ENCODE results near the gene EPS15.

Gene EPS15

DNA sequence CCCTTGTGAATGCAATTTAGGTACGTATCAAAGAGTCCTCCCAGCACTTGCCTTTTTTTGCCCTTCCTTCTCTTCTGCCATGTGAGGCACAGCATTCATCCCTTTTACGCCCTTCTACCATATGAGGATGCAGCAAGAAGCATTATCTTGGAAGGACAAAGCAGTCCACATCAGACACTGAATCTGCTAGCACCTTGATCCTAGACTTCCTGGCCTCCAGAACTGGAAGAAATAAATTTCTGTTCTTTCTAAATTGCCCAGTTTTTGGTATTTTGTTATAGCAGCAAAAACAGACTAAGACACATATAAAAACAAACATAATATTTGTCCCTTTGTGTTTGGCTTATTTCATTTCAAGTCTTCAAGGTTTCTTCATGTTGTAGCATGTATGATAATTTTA is 20.1 kb downstream of the EPS15 start:
- CTCF ChIA-PET = no interaction called here
- peaks cover 6 to 8% of the 10 kb centered on the region in 2 experiments; a peak in 2 of 3 replicates for H3K36me3 ChIP-seq (ENCODE audit: control insufficient read depth in 2 of 2, insufficient read depth in 1 of 2, low read length in 2 of 2)
- no peaks in the 10 kb centered on the region for H3K9me3 ChIP-seq (ENCODE audit: control insufficient read depth, insufficient read depth, low read depth, low read length)
- peaks cover 3% of the 10 kb centered on the region; the same call in 1 of the 2 replicates for H3K4me1 ChIP-seq (ENCODE audit: control insufficient read depth, insufficient read depth, low read length)
- POLR2A ChIA-PET = no interaction called here
- no peak for TF ChIP-seq MZF1 (tag by site-specific recombination; IDR thresholded peaks at IDR 0.05; ENCODE audit: borderline replicate concordance)
- no peak for TF ChIP-seq ZNF624 (tag by site-specific recombination; IDR thresholded peaks at IDR 0.05)
- no peak for TF ChIP-seq GFI1B (tag by site-specific recombination; IDR thresholded peaks at IDR 0.05)
- TF ChIP-seq ZNF404 (tag by site-specific recombination; IDR thresholded peaks at IDR 0.05) = no peak
- no peak for TF ChIP-seq TCF7L2 (IDR thresholded peaks at IDR 0.05; ENCODE audit: borderline replicate concordance, low read depth, low read length)
- TF ChIP-seq KLF9 (tag by site-specific recombination; IDR thresholded peaks at IDR 0.05; ENCODE audit: low read depth) = no peak
- TF ChIP-seq, protein P1, sequence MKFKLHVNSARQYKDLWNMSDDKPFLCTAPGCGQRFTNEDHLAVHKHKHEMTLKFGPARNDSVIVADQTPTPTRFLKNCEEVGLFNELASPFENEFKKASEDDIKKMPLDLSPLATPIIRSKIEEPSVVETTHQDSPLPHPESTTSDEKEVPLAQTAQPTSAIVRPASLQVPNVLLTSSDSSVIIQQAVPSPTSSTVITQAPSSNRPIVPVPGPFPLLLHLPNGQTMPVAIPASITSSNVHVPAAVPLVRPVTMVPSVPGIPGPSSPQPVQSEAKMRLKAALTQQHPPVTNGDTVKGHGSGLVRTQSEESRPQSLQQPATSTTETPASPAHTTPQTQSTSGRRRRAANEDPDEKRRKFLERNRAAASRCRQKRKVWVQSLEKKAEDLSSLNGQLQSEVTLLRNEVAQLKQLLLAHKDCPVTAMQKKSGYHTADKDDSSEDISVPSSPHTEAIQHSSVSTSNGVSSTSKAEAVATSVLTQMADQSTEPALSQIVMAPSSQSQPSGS (tag by site-specific recombination; IDR thresholded peaks at IDR 0.05; ENCODE audit: low read depth) = no peak
- no peak for TF ChIP-seq SALL2 (tag by site-specific recombination; IDR thresholded peaks at IDR 0.05; ENCODE audit: borderline replicate concordance)
- no peak for TF ChIP-seq ZNF16 (tag by site-specific recombination; IDR thresholded peaks at IDR 0.05; ENCODE audit: low read depth)
- no peak for TF ChIP-seq REPIN1 (tag by site-specific recombination; IDR thresholded peaks at IDR 0.05; ENCODE audit: low read depth)
- TF ChIP-seq ZNF701 (tag by site-specific recombination; IDR thresholded peaks at IDR 0.05) = no peak
- TF ChIP-seq ZNF335 (tag by site-specific recombination; conservative IDR thresholded peaks at IDR 0.05) = no peak
- H3K4me3 ChIP-seq (ENCODE audit: low read depth, low read length) = no peak overlapping the region
- H3K27ac ChIP-seq (ENCODE audit: extremely low read depth, low read depth, low read length) = no peak overlapping the region

DNA sequence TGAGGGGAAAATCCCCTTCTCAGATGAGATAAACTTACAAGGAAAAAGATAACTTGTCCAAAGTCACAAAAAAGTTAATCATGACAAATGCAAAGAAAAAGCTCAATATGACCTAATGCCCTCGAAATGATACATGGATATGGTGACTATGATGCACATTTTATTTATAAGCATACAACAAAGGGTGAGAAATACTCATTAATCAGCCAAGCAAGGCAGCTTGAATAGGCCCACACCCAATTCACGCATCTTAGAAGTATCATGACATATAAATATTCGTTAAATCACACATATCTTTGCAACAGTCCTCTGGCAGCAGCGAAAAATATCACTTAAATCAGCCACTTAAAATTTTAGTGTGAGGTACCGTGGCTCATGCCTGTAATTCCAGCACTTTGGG is 21.7 kb downstream of the EPS15 start:
- H3K4me1 ChIP-seq (ENCODE audit: control insufficient read depth, insufficient read depth, low read length) = peaks cover 3% of the 10 kb centered on the region; the same call in 1 of the 2 replicates
- H3K36me3 ChIP-seq (ENCODE audit: control insufficient read depth in 2 of 2, insufficient read depth in 1 of 2, low read length in 2 of 2) = peaks cover 0 to 3% of the 10 kb centered on the region in 2 experiments; a peak in 2 of 3 replicates
- POLR2A ChIA-PET = no interaction called here
- TF ChIP-seq ZNF391 (tag by site-specific recombination; IDR thresholded peaks at IDR 0.05; ENCODE audit: borderline replicate concordance, low read depth) = no peak
- TF ChIP-seq ZNF561 (tag by site-specific recombination; IDR thresholded peaks at IDR 0.05; ENCODE audit: borderline replicate concordance) = no peak
- TF ChIP-seq, protein P2, sequence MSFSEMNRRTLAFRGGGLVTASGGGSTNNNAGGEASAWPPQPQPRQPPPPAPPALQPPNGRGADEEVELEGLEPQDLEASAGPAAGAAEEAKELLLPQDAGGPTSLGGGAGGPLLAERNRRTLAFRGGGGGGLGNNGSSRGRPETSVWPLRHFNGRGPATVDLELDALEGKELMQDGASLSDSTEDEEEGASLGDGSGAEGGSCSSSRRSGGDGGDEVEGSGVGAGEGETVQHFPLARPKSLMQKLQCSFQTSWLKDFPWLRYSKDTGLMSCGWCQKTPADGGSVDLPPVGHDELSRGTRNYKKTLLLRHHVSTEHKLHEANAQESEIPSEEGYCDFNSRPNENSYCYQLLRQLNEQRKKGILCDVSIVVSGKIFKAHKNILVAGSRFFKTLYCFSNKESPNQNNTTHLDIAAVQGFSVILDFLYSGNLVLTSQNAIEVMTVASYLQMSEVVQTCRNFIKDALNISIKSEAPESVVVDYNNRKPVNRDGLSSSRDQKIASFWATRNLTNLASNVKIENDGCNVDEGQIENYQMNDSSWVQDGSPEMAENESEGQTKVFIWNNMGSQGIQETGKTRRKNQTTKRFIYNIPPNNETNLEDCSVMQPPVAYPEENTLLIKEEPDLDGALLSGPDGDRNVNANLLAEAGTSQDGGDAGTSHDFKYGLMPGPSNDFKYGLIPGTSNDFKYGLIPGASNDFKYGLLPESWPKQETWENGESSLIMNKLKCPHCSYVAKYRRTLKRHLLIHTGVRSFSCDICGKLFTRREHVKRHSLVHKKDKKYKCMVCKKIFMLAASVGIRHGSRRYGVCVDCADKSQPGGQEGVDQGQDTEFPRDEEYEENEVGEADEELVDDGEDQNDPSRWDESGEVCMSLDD (tag by site-specific recombination; IDR thresholded peaks at IDR 0.05) = no peak
- TF ChIP-seq ZNF184 (tag by site-specific recombination; IDR thresholded peaks at IDR 0.05) = no peak
- TF ChIP-seq, protein P3, sequence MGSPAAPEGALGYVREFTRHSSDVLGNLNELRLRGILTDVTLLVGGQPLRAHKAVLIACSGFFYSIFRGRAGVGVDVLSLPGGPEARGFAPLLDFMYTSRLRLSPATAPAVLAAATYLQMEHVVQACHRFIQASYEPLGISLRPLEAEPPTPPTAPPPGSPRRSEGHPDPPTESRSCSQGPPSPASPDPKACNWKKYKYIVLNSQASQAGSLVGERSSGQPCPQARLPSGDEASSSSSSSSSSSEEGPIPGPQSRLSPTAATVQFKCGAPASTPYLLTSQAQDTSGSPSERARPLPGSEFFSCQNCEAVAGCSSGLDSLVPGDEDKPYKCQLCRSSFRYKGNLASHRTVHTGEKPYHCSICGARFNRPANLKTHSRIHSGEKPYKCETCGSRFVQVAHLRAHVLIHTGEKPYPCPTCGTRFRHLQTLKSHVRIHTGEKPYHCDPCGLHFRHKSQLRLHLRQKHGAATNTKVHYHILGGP (tag by site-specific recombination; IDR thresholded peaks at IDR 0.05) = no peak
- H3K27ac ChIP-seq (ENCODE audit: extremely low read depth, low read depth, low read length) = no peak overlapping the region
- H3K9me3 ChIP-seq (ENCODE audit: control insufficient read depth, insufficient read depth, low read depth, low read length) = no peaks in the 10 kb centered on the region
- CTCF ChIA-PET = interaction anchor here (0.7 to 1.4 kb wide), 2 partner anchors 9 to 37 kb away, joined by 4 read pairs; no protein-coding TSS in a partner anchor
- no peak overlapping the region for H3K4me3 ChIP-seq (ENCODE audit: low read depth, low read length)
